ENCODE measurements around the gene AVP. TPM values are rescaled to one million over a fixed set of nuclear protein-coding genes. Genes with fewer than 3 reads are reported as not detected.

The AVP gene
- total and polyA plus RNA-seq, 8 donors: not detected

DNA sequence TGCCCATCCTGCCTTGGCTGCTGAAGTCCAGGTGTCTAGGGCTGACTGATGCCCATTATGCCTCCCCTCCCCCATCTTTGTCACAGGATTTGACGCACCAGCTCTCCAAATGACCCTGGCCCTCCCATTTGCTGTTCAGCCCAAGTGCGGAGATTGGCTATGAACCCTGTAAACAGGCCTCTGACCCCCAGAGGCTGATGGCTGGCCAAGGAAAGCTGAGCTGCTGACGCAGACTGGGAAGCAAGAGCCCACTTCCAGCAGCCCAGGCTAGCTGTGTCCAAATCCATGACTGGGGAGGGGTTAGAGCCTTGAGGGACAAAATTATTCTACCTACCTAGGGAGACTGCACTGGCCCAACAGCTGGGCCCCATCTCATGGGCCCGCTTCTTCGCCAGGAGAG lies 41.9 kb downstream of the AVP start:
- H3K9me3 ChIP-seq: no peaks in the 10 kb centered on the region
- peaks cover 14 to 36% (median 34%) of the 10 kb centered on the region in 4 donors for H3K36me3 ChIP-seq
- intact Hi-C loops (cut with DNase I; ENCODE audit: low total_unique reads): no loop called here
- H3K4me3 ChIP-seq: no peak overlapping the region
- no peak for TF ChIP-seq POLR2A (IDR thresholded peaks at IDR 0.05)
- no peak for TF ChIP-seq EP300 (IDR thresholded peaks at IDR 0.05)
- TF ChIP-seq POLR2AphosphoS5 (IDR thresholded peaks at IDR 0.05): no peak
- no peak for TF ChIP-seq CTCF (IDR thresholded peaks at IDR 0.05)
- peak in 1 of 2 donors; percentile 70 for DNase-seq
- 53 to 76% (median 64%) methylated on average over 5 of the region's 5 CpGs for WGBS, 5 donors
- H3K27ac ChIP-seq: peak overlapping the region; percentile 53 to 94 (median 67)
- no peaks in the 10 kb centered on the region for H3K27me3 ChIP-seq
- peaks cover 18 to 45% (median 42%) of the 10 kb centered on the region in 4 donors for H3K4me1 ChIP-seq

- 18 to 42% (median 22%) methylated on average over 10 of the region's 10 CpGs for WGBS, 5 donors
- no peaks in the 10 kb centered on the region for H3K27me3 ChIP-seq
- peaks cover 21 to 40% (median 39%) of the 10 kb centered on the region in 4 donors for H3K36me3 ChIP-seq
- TF ChIP-seq CTCF (IDR thresholded peaks at IDR 0.05) (no peak), POLR2A (IDR thresholded peaks at IDR 0.05) (no peak)
- H3K9me3 ChIP-seq: no peaks in the 10 kb centered on the region
- H3K27ac ChIP-seq: peak overlapping the region; percentile 46 to 94 (median 67)
- H3K4me1 ChIP-seq: peaks cover 12 to 39% (median 35%) of the 10 kb centered on the region in 4 donors
- intact Hi-C loops (cut with DNase I; ENCODE audit: low total_unique reads): no loop called here
- H3K4me3 ChIP-seq: peak overlapping the region in 1 of 4 donors; percentile 11
- peak in 1 of 2 donors; percentile 64 for DNase-seq
These were observed 42.6 kb downstream of the AVP start for GRCh38 chr20:3041854-3042409.

GRCh38 chr20:3040086-3040485 lies 44.4 kb downstream of the AVP start:
- Histone ChIP-seq H3K4me1 (peaks cover 8 to 28% (median 26%) of the 10 kb centered on the region in 4 donors), H3K36me3 (peaks cover 35 to 58% (median 57%) of the 10 kb centered on the region in 4 donors), H3K27me3 (no peaks in the 10 kb centered on the region), H3K4me3 (no peak overlapping the region), H3K27ac (no peak overlapping the region), H3K9me3 (no peaks in the 10 kb centered on the region)
- 84 to 97% (median 94%) methylated on average over 5 to 8 of the region's 8 CpGs for WGBS, 5 donors
- no peak for DNase-seq
- intact Hi-C loops (cut with DNase I; ENCODE audit: low total_unique reads): no loop called here
- no peak for TF ChIP-seq POLR2A (IDR thresholded peaks at IDR 0.05)
- TF ChIP-seq POLR2AphosphoS5 (IDR thresholded peaks at IDR 0.05): no peak
- no peak for TF ChIP-seq CTCF (IDR thresholded peaks at IDR 0.05)
- no peak for TF ChIP-seq EP300 (IDR thresholded peaks at IDR 0.05)

DNA sequence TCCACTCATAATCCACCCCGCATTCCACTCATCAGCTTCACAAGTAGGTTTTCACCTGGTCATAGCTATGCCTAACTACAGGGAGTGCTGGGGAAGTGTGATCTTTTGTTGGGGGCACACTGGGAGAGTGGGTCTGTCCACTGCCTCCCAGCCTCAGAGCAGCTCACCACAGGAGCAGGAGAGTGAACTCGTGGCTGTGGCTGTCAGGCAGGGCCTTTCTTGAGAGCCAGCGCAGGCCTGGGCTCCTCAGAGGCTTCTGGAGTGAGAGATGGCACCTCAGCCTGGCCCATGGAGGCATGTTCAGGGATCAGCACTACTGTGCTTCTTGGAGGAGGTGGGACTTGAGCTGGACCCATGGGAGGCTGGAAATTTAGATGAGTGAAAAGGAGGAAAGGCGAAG lies 45.1 kb downstream of the AVP start:
- H3K4me3 ChIP-seq: no peak overlapping the region
- H3K4me1 ChIP-seq: peaks cover 8 to 24% (median 20%) of the 10 kb centered on the region in 4 donors
- 72 to 91% (median 81%) methylated on average over 4 of the region's 4 CpGs for WGBS, 5 donors
- H3K9me3 ChIP-seq: no peaks in the 10 kb centered on the region
- DNase-seq: no peak
- H3K36me3 ChIP-seq: peaks cover 35 to 64% (median 63%) of the 10 kb centered on the region in 4 donors
- no peaks in the 10 kb centered on the region for H3K27me3 ChIP-seq
- TF ChIP-seq POLR2A (IDR thresholded peaks at IDR 0.05) (no peak), CTCF (IDR thresholded peaks at IDR 0.05) (no peak), POLR2AphosphoS5 (IDR thresholded peaks at IDR 0.05) (no peak), EP300 (IDR thresholded peaks at IDR 0.05) (no peak)
- intact Hi-C loops (cut with DNase I; ENCODE audit: low total_unique reads): no loop called here
- H3K27ac ChIP-seq: no peak overlapping the region

Data from stomach (tissue), 9 donors.